ENCODE results near the gene ADAMTS13. TPM values are rescaled to one million over a fixed set of nuclear protein-coding genes. Genes with fewer than 3 reads are reported as not detected.
A peak's percentile ranks its signal among the peaks of the same experiment; 100 is the strongest.

The ADAMTS13 gene
- total and polyA plus RNA-seq, 2 donors (not counting 3 experiments of a cell fraction or from before 2014, with no cell fraction given), result 1.5 to 2.5 TPM

GRCh38 chr9:133478851-133479711 lies 56.9 kb downstream of the ADAMTS13 start, which contains the start of gene SLC2A6:
SLC2A6 (minus strand) TSS chr9:133479099; CDS start chr9:133479059, 40 bp downstream.
- Histone ChIP-seq H3K4me1 (ENCODE audit: control insufficient read depth, extremely low read depth, insufficient read depth, low read length) (peaks cover 6% of the 10 kb centered on the region), H3K36me3 (ENCODE audit: control insufficient read depth in 2 of 2, extremely low read depth in 1 of 2, insufficient read depth in 2 of 2, low read length in 2 of 2) (peaks cover 3 to 18% of the 10 kb centered on the region in 2 experiments), H3K9me3 (replicated peaks; ENCODE audit: control insufficient read depth, insufficient read depth, low read length) (no peaks in the 10 kb centered on the region), H3K9ac (replicated peaks; ENCODE audit: extremely low read depth, insufficient read depth, low read length) (peak within 1 kb of the TSS; percentile 84), H3K27me3 (ENCODE audit: control insufficient read depth in 2 of 2, insufficient read depth in 2 of 2, low read length in 2 of 2) (no peaks in the 10 kb centered on the region), H3K79me2 (ENCODE audit: control insufficient read depth, insufficient read depth, low read length) (peaks cover 8% of the 10 kb centered on the region), H2AFZ (ENCODE audit: low read depth, low read length) (peak within 1 kb of the TSS; percentile 59), H3K9me1 (replicated peaks; ENCODE audit: control insufficient read depth, extremely low read depth, insufficient read depth, low read length) (no peaks in the 10 kb centered on the region), H3K27ac (ENCODE audit: insufficient read depth, low read depth, low read length) (peak within 1 kb of the TSS; percentile 52), H4K20me1 (replicated peaks; ENCODE audit: control insufficient read depth, extremely low read depth, insufficient read depth, low read length) (no peaks in the 10 kb centered on the region), H3K4me3 (replicated peaks in 1 of 3; ENCODE audit: insufficient read depth in 1 of 3, low read depth in 1 of 3, low read length in 3 of 3) (peak within 1 kb of the TSS; percentile 50 to 73 (median 69)), H3K4me2 (ENCODE audit: insufficient read depth, low read length) (peak within 1 kb of the TSS; percentile 48)
- ChIA-PET POLR2A (interaction anchor here (0.5 to 2.7 kb wide), 4 partner anchors 19 to 289 kb away, joined by 3 to 8 read pairs (median 4); partner anchors contain the start of genes CACFD1, MED22 and RPL7A), CTCF (interaction anchor here (0.8 to 2.1 kb wide), 6 partner anchors 8 to 293 kb away, joined by 3 to 10 read pairs (median 4); no protein-coding TSS in a partner anchor)
- intact Hi-C loops (cut with micrococcal nuclease) (loop anchor here (1.0 to 2.0 kb wide), 3 partner anchors 20 to 122 kb away; partner anchors contain the start of genes CACFD1, SURF1 and SURF2), dilution Hi-C loops (cut with MboI; ENCODE audit: extremely low pct_ligation_motif_present, low sequenced_read_pairs) (no loop called here)
- FAIRE-seq, result peak; percentile 95
- no TSS peak for BruUV-seq (replicated peaks)
- peak; percentile 78 for DNase-seq (ENCODE audit: low read depth, low spot score)
- TF ChIP-seq POLR2AphosphoS5 (IDR thresholded peaks at IDR 0.05; ENCODE audit: insufficient read depth, low read depth, low read length), result peak; percentile 89
- TF ChIP-seq POLR2A (IDR thresholded peaks at IDR 0.05; ENCODE audit: low read depth, low read length), result peak; percentile 72
- TF ChIP-seq GATA2 (IDR thresholded peaks at IDR 0.05; ENCODE audit: insufficient read depth, insufficient read length, low read depth, low read length), result no peak

- Histone ChIP-seq H3K9me1 (replicated peaks; ENCODE audit: control insufficient read depth, extremely low read depth, insufficient read depth, low read length) (no peaks in the 10 kb centered on the region), H4K20me1 (replicated peaks; ENCODE audit: control insufficient read depth, extremely low read depth, insufficient read depth, low read length) (no peaks in the 10 kb centered on the region), H3K36me3 (ENCODE audit: control insufficient read depth in 2 of 2, extremely low read depth in 1 of 2, insufficient read depth in 2 of 2, low read length in 2 of 2) (no peaks in the 10 kb centered on the region), H2AFZ (ENCODE audit: low read depth, low read length) (no peak overlapping the region), H3K27ac (ENCODE audit: insufficient read depth, low read depth, low read length) (no peak overlapping the region), H3K4me1 (ENCODE audit: control insufficient read depth, extremely low read depth, insufficient read depth, low read length) (no peaks in the 10 kb centered on the region), H3K4me3 (replicated peaks in 1 of 3; ENCODE audit: insufficient read depth in 1 of 3, low read depth in 1 of 3, low read length in 3 of 3) (no peak overlapping the region), H3K9me3 (replicated peaks; ENCODE audit: control insufficient read depth, insufficient read depth, low read length) (no peaks in the 10 kb centered on the region), H3K9ac (replicated peaks; ENCODE audit: extremely low read depth, insufficient read depth, low read length) (no peak overlapping the region), H3K4me2 (ENCODE audit: insufficient read depth, low read length) (no peak overlapping the region), H3K79me2 (ENCODE audit: control insufficient read depth, insufficient read depth, low read length) (no peaks in the 10 kb centered on the region), H3K27me3 (ENCODE audit: control insufficient read depth in 2 of 2, insufficient read depth in 2 of 2, low read length in 2 of 2) (no peaks in the 10 kb centered on the region)
- intact Hi-C loops (cut with micrococcal nuclease) (no loop called here), dilution Hi-C loops (cut with MboI; ENCODE audit: extremely low pct_ligation_motif_present, low sequenced_read_pairs) (no loop called here)
- BruUV-seq (replicated peaks), result no TSS peak
- TF ChIP-seq POLR2A (IDR thresholded peaks at IDR 0.05; ENCODE audit: low read depth, low read length), result no peak
- TF ChIP-seq EZH2 (IDR thresholded peaks at IDR 0.05; ENCODE audit: borderline replicate concordance, low read depth, low read length, severe bottlenecking), result no peak
- TF ChIP-seq MAX (IDR thresholded peaks at IDR 0.05; ENCODE audit: insufficient read depth, insufficient read length), result no peak
- no peak for TF ChIP-seq CTCF (IDR thresholded peaks at IDR 0.05; ENCODE audit: extremely low read depth in 1 of 2, insufficient read depth in 1 of 2, low read depth in 1 of 2, low read length in 2 of 2)
- TF ChIP-seq FOS (IDR thresholded peaks at IDR 0.05; ENCODE audit: borderline replicate concordance, insufficient read depth, low read length), result no peak
- no peak for TF ChIP-seq MYC (IDR thresholded peaks at IDR 0.05; ENCODE audit: low read depth, low read length)
- no peak for TF ChIP-seq GATA2 (IDR thresholded peaks at IDR 0.05; ENCODE audit: insufficient read depth, insufficient read length, low read depth, low read length)
- TF ChIP-seq POLR2AphosphoS5 (IDR thresholded peaks at IDR 0.05; ENCODE audit: insufficient read depth, low read depth, low read length), result no peak
- ChIA-PET POLR2A (no interaction called here), CTCF (interaction anchor here (1.1 to 7.3 kb wide), 2 partner anchors 154 to 297 kb away, joined by 3 to 142 read pairs; no protein-coding TSS in a partner anchor)
- FAIRE-seq (no peak), DNase-seq (ENCODE audit: low read depth, low spot score) (no peak)
These were observed 61.4 kb downstream of the ADAMTS13 start for GRCh38 chr9:133483611-133484010.

Measured in endothelial cell of umbilical vein (primary cell).